ENCODE results near the gene TMEM232. TPM values are rescaled to one million over a fixed set of nuclear protein-coding genes. Genes with fewer than 3 reads are reported as not detected.

The TMEM232 gene
- total and polyA plus RNA-seq, 2 experiments from 2014 or later: 1.3 to 1.9 TPM

DNA sequence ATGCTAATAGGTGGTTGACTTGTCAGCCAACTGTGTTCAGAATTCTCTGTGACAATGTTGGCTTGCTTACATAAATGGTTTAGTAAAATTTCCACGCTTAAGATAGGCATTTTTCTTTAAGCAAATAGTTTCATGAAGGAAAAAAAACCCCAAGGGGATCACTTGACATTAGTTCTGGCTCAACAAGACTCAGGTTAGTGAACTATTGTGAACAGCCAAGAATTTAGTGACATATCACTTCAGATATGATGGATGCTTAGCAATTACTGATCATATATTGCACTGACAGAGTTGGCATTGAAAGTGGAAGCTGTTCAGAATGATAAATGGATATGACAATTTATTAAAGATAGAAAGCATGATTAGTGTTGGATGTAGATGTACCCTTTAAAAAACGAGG, 218.5 kb downstream of the TMEM232 start (continued):
- TF ChIP-seq, protein P1, sequence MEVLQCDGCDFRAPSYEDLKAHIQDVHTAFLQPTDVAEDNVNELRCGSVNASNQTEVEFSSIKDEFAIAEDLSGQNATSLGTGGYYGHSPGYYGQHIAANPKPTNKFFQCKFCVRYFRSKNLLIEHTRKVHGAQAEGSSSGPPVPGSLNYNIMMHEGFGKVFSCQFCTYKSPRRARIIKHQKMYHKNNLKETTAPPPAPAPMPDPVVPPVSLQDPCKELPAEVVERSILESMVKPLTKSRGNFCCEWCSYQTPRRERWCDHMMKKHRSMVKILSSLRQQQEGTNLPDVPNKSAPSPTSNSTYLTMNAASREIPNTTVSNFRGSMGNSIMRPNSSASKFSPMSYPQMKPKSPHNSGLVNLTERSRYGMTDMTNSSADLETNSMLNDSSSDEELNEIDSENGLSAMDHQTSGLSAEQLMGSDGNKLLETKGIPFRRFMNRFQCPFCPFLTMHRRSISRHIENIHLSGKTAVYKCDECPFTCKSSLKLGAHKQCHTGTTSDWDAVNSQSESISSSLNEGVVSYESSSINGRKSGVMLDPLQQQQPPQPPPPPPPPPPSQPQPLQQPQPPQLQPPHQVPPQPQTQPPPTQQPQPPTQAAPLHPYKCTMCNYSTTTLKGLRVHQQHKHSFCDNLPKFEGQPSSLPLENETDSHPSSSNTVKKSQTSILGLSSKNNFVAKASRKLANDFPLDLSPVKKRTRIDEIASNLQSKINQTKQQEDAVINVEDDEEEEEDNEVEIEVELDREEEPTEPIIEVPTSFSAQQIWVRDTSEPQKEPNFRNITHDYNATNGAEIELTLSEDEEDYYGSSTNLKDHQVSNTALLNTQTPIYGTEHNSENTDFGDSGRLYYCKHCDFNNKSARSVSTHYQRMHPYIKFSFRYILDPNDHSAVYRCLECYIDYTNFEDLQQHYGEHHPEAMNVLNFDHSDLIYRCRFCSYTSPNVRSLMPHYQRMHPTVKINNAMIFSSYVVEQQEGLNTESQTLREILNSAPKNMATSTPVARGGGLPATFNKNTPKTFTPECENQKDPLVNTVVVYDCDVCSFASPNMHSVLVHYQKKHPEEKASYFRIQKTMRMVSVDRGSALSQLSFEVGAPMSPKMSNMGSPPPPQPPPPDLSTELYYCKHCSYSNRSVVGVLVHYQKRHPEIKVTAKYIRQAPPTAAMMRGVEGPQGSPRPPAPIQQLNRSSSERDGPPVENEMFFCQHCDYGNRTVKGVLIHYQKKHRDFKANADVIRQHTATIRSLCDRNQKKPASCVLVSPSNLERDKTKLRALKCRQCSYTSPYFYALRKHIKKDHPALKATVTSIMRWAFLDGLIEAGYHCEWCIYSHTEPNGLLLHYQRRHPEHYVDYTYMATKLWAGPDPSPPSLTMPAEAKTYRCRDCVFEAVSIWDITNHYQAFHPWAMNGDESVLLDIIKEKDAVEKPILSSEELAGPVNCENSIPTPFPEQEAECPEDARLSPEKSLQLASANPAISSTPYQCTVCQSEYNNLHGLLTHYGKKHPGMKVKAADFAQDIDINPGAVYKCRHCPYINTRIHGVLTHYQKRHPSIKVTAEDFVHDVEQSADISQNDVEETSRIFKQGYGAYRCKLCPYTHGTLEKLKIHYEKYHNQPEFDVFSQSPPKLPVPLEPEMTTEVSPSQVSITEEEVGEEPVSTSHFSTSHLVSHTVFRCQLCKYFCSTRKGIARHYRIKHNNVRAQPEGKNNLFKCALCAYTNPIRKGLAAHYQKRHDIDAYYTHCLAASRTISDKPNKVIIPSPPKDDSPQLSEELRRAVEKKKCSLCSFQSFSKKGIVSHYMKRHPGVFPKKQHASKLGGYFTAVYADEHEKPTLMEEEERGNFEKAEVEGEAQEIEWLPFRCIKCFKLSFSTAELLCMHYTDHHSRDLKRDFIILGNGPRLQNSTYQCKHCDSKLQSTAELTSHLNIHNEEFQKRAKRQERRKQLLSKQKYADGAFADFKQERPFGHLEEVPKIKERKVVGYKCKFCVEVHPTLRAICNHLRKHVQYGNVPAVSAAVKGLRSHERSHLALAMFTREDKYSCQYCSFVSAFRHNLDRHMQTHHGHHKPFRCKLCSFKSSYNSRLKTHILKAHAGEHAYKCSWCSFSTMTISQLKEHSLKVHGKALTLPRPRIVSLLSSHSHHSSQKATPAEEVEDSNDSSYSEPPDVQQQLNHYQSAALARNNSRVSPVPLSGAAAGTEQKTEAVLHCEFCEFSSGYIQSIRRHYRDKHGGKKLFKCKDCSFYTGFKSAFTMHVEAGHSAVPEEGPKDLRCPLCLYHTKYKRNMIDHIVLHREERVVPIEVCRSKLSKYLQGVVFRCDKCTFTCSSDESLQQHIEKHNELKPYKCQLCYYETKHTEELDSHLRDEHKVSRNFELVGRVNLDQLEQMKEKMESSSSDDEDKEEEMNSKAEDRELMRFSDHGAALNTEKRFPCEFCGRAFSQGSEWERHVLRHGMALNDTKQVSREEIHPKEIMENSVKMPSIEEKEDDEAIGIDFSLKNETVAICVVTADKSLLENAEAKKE (CRISPR knock-in tag; IDR thresholded peaks at IDR 0.05): no peak
- TF ChIP-seq POLR2AphosphoS5 (IDR thresholded peaks at IDR 0.05; ENCODE audit: low read depth) (no peak), CREB1 (CRISPR knock-in tag; IDR thresholded peaks at IDR 0.05; ENCODE audit: low read depth) (no peak), STAT1 (IDR thresholded peaks at IDR 0.05; ENCODE audit: unreplicated experiment) (no peak), NANOG (IDR thresholded peaks at IDR 0.05; ENCODE audit: borderline replicate concordance) (no peak), EZH2 (IDR thresholded peaks at IDR 0.05; ENCODE audit: low read depth, unreplicated experiment) (no peak)
- TF ChIP-seq, protein P2, sequence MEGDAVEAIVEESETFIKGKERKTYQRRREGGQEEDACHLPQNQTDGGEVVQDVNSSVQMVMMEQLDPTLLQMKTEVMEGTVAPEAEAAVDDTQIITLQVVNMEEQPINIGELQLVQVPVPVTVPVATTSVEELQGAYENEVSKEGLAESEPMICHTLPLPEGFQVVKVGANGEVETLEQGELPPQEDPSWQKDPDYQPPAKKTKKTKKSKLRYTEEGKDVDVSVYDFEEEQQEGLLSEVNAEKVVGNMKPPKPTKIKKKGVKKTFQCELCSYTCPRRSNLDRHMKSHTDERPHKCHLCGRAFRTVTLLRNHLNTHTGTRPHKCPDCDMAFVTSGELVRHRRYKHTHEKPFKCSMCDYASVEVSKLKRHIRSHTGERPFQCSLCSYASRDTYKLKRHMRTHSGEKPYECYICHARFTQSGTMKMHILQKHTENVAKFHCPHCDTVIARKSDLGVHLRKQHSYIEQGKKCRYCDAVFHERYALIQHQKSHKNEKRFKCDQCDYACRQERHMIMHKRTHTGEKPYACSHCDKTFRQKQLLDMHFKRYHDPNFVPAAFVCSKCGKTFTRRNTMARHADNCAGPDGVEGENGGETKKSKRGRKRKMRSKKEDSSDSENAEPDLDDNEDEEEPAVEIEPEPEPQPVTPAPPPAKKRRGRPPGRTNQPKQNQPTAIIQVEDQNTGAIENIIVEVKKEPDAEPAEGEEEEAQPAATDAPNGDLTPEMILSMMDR (conservative IDR thresholded peaks at IDR 0.05; ENCODE audit: low read depth in 2 of 2): no peak

DNA sequence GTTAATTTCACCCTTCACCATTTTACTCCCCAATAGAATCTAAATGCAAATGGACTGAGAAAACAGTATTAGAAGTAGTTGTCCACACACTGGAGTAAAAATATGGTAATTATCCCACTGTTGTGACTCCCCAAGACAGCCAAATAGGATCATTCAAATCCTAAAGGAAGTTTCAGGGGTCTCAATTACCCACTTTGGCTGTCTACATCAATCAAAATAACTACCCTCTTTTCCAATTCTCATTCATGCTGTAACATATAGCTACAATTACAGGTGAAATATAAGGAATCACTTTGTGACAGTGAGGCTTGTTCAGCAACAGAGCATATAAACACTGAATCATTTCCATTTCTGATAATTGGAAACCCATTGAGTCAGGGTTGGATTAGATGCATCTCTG, 220.1 kb downstream of the TMEM232 start:
- H3K4me3 Mint-ChIP-seq: no peak overlapping the region
- ATAC-seq: no peak
- no peak for DNase-seq (ENCODE audit: low spot score)
- no peaks in the 10 kb centered on the region for H3F3A ChIP-seq (replicated peaks; ENCODE audit: low read depth)
- H3K27ac Mint-ChIP-seq: no peak overlapping the region
- no peak overlapping the region for H2AFZ ChIP-seq
- no peak overlapping the region for H3K4me3 ChIP-seq
- H3K27me3 ChIP-seq (ENCODE audit: insufficient read depth): no peaks in the 10 kb centered on the region
- peaks cover 2% of the 10 kb centered on the region for H3K27me3 Mint-ChIP-seq (ENCODE audit: insufficient read depth, low read depth, poor library complexity)
- 0 out of 2 replicates have a peak, but pooled peaks cover 10% of the 10 kb centered on the region for H3K4me1 ChIP-seq (ENCODE audit: insufficient read depth)
- no peaks in the 10 kb centered on the region for H4K20me1 ChIP-seq (replicated peaks; ENCODE audit: insufficient read depth)
- H3K79me2 ChIP-seq (replicated peaks; ENCODE audit: insufficient read depth): no peaks in the 10 kb centered on the region
- H3K9me2 ChIP-seq (ENCODE audit: insufficient read depth): no peaks in the 10 kb centered on the region
- H3K4me2 ChIP-seq: no peak overlapping the region
- peaks cover 3% of the 10 kb centered on the region; the same call in 2 of the 3 replicates for H3K36me3 Mint-ChIP-seq (ENCODE audit: low read depth)
- peaks cover 21% of the 10 kb centered on the region for H3K4me1 Mint-ChIP-seq
- H3K9me3 Mint-ChIP-seq: 0 out of 3 replicates have a peak, but pooled peaks cover 5% of the 10 kb centered on the region
- H3K27ac ChIP-seq (ENCODE audit: low read depth): no peak overlapping the region
- H3K36me3 ChIP-seq (ENCODE audit: insufficient read depth): no peaks in the 10 kb centered on the region
- TF ChIP-seq, protein P3, sequence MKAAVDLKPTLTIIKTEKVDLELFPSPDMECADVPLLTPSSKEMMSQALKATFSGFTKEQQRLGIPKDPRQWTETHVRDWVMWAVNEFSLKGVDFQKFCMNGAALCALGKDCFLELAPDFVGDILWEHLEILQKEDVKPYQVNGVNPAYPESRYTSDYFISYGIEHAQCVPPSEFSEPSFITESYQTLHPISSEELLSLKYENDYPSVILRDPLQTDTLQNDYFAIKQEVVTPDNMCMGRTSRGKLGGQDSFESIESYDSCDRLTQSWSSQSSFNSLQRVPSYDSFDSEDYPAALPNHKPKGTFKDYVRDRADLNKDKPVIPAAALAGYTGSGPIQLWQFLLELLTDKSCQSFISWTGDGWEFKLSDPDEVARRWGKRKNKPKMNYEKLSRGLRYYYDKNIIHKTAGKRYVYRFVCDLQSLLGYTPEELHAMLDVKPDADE (IDR thresholded peaks at IDR 0.05): no peak
- TF ChIP-seq EZH2phosphoT487 (IDR thresholded peaks at IDR 0.05; ENCODE audit: unreplicated experiment) (no peak), CREB1 (CRISPR knock-in tag; IDR thresholded peaks at IDR 0.05; ENCODE audit: low read depth) (no peak), POLR2AphosphoS5 (IDR thresholded peaks at IDR 0.05; ENCODE audit: low read depth) (no peak), EZH2 (IDR thresholded peaks at IDR 0.05; ENCODE audit: low read depth, unreplicated experiment) (no peak), ZNF114 (CRISPR knock-in tag; IDR thresholded peaks at IDR 0.05) (no peak), STAT1 (IDR thresholded peaks at IDR 0.05; ENCODE audit: unreplicated experiment) (no peak)
